Fibroblast of skin of back (primary cell): ENCODE measurements around the gene ASCL5. TPM values are rescaled to one million over a fixed set of nuclear protein-coding genes. Genes with fewer than 3 reads are reported as not detected.
"Not testable (repeated sequence)": the region's sequence is repeated elsewhere in the genome, so short reads cannot be mapped to it uniquely, and the experiment has no call there.

Experiments used
- DNase-seq: peaks from one replicate; pipeline ENCODE4 v3.0.0-alpha.2; 2013
- polyA plus RNA-seq, 2 experiments: library from polyadenylated mRNA; unstranded; fragments of 120-200 nt; gene quantifications; one replicate each; pipeline ENCODE4 v1.2.1, GENCODE V29; 2013; ENCODE audit not compliant: insufficient read length in 2 of 2

The ASCL5 gene, protein sequence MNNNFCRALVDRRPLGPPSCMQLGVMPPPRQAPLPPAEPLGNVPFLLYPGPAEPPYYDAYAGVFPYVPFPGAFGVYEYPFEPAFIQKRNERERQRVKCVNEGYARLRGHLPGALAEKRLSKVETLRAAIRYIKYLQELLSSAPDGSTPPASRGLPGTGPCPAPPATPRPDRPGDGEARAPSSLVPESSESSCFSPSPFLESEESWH
- polyA plus RNA-seq (2013, experiment 1 of 2; ENCODE audit: insufficient read length): 0.08 TPM
- 0.12 TPM for polyA plus RNA-seq (2013, experiment 2 of 2; ENCODE audit: insufficient read length)

DNA sequence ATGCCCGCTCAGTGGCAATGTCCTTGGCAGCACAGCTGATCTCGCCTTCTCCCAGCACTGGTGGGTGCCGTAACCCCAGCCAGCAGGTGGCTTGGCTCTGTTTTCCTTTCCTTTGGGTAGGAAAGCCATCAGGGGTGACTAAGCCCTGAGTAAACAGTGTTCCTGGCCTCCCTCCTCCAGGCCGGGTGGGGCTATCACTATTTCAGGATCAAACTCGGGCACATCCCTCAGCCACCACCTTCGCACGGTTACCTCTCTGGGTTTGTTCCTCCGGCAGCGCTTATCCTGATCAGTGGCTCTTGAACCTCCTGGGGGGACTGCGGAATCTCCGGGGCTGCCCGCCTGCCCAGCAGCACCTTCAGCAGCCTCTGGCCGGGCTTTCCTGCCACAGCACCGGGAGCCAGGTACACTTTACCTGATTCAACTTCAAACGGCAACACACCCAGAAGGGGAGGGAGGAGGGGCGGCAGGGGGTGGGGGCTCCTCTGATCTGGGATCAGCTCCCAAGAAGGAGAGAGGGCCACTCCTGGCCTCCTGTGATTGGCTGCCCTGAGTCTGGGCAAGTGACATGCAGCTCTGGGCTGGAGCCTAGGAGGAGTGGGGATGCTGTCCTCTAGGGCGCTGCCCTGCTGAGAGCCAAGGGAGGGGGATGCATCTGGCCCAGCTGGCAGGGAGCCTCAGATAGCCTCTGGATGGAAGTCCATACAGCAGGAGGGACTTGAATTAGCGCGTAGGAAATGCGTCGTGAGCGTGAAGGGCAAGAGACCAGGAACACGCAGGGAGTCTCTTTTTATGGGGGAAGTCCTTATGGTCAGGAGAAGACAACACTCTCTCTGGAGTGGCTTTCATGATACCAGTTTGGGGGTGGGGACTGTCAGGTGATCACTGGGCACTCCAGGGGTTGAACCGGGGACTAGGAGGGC lies at the start of gene ASCL5:
TSS of gene ASCL5 (minus strand) at position 353 of the 923 bp plus-strand sequence. CDS start 11,812 bp downstream, outside the sequence.
- DNase-seq: peak; percentile 68

DNA sequence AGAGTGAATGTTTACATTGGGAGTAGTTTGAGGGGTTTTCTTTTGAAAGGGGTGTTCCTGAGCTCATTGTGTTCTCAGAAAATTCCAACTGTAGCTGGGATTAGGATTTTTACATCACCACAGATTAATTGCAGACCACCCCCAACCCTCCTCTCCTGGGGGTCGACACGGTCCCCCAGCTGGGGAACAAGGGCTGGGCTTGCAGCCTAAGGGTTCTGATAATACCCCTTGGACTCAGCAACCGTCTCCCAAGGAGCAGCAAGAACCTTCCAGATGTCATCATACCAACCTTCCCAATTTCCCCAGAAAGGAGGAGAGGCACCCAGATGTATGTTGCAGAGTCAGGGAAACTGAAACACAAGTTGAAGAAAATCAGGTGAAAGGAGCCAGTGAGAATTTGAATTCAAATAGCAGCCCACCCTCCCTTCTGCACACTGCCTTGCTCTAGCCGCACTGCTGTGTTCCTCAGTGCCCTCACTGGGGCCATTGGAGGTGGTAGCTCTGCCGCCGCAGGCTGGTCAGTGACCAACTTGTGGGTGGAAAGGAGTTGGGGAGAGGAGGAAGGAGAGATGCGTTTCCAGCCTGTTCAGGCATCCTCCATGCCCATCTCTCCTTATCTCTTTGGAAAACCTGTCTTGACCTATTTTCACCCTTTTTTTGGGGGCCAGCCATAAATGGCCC lies 49.0 kb upstream of the ASCL5 start:
- DNase-seq: no peak

DNA sequence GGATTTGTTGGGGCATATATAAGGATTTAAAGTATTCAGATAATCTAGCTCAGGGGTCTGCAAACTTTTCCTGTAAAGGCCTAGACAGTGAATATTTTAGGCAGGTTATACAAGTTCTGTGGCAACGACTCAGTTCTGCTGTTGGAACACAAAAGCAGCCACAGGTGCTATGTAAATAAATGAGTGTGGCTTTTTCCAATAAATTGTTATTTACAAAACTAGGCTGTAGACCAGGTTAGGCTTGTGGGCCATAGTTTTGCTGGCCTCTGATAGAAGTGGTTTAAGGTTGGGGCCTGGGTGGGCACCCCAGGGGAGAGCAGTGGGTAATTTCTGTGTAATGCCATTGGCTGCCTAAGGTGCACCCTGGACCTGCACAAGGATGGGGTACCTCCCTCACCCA lies 46.8 kb upstream of the ASCL5 start:
- DNase-seq: no peak

DNA sequence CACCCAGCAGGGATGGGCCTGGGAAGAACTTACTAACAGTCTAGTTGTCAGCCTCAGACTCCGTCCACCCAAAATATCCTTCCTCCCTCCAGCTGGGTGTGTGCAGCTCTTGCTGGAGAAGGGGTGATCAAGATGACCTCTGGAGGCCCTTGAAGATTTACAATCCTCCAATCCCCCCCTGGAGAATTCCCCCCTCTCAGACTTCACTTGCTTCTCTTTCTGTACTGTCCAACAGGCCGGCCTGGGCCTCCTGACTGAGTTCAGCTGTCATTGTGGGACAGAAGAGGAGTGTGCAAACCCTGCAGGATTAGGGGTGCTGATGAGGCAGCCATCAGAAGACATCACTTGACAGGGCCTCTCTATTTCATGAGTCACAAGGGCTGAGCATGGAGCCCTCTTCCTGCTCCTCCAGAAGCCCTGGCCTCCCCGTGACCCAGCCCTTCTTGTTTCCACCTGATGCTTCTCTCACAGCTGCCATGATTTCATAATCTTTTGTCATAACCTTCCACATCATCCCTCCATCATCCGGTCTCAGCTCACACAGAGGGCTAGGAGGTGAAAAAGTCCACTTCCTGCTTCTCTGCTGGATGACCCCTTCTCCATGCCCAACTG lies 46.1 kb upstream of the ASCL5 start:
- no peak for DNase-seq

DNA sequence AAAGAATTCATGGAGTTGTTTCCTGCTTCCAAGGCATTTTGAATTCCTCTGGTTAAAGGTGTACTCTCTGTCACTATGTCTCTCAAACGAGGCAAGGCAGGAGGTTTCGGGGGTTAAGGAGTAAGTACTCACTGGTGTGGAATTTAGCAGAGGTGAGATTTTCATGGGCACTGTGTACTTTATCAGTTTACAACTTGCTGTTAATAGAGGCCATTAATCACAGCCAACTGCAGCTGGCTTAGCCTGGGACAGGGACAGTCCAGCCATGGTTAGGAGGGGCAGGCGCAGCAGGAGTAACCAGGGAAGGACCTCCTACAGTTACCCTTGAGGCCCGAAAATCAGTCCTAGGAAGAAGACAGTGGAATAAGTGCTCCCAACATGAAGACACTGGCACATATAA lies 45.3 kb upstream of the ASCL5 start:
- no peak for DNase-seq

DNA sequence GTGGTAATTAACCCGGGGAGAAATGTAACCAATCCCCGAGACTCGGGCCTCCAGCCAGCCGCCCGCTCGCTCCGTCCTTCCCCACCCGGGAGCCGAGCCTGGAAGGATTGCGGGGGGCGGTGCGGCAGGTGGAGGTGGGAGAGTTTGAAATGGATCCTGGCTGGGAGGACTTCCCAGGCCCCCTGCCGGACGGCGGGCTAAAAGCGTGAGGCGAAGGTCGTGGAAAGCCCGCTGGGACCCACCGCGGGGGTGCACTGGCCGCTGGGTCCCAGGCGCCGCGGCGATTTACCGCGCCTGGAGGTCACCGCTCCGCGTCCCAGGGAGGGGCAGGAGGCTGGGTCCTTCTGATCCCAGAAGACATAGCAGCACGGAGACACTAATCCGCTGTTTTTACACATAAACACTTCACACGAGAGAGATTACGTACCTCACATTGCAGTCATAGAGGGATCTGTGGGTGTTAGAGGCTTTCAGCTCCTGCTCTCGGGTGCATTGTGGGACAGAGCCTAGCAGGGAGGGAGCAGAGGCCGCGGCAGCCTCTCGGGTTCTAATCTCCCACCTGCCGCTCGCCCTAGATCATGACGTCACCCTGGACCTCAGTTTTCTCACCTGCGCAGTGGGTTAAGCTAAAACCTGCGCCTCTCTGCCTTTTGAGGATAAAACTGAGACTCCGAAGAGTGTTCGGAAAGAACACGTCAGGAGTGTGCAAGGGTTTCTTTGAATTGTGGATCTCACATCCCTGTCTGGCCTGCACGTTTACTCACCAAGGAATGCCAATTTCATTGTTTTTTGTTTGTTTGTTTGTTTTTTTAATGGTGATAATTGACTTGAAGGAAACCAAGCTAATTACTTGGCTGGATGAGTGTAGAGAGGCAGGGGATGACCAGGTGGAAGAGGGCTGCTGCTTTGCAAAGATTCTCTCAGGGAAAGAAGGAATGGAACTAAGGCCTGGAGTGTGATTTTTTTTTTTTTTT lies 44.4 kb upstream of the ASCL5 start:
- DNase-seq: peak; percentile 46

DNA sequence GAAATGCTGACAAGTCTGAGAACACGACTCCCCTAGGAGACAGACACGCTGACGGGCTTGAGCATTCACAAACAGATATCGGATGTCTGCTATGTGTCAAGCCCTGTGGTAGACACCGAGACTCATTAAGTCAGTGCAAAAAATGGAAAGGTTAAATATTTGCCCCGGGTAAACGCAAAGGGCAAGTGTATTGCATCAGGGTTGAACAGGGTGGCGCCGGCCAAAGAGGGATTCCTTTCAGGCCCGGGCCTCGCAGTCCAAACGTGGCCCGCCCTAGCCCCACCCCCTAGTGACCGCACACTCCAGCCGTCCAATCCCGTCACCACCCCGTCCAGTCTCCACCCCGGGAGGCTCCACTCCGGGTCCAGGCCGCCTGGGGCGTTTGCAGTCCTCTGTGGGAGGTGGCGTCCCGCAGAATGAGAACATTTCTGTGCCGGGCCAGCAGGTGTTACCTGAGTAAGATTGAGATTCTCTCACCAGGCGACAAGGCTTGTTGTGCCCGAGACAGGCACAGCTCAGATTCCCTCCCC lies 43.6 kb upstream of the ASCL5 start:
- DNase-seq: peak; percentile 90

DNA sequence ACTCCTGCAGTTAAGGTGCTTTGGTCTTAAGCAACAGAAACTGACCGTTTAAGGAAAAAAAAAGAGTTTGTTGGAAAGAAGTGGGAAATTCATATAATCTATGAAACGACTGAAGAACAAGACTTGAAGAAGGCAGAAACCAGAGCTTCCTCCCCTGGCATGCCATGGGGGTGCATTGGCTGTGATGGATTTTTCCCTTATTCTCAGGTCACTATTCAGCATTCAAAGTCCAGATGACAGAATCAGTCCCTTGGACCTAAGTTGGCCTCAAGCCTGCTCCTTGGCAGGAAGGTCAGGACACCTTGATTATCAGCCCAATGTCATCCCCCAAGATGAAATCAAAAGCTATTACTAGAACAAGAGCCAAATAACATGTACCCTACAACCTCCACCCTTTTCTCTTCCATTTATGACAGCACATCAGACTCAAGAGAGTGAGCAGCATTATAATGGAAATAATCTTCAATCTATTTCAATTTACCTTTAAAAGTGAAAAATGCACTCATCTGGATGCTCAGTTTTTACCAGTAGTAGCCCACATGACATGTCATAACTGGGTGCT lies 43.1 kb upstream of the ASCL5 start:
- no peak for DNase-seq

DNA sequence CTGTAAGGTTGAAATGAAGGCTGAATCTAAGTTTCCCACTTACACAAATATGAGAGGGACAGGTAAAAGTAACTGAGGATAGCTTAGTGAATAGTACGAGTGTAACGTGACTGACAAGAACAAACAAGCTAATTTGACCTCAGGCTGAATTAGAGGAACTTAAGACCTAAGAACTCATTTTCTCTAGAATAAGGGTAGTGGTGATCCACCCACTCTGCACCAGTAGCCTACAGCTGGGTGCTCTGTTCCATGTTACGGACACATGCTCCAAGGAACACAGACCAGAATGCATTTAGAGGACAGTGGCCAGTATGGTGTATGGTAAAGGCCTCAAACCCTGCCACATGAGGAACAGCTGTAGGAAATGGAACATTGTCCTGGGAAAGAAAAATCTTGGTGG lies 42.2 kb upstream of the ASCL5 start:
- DNase-seq: no peak

DNA sequence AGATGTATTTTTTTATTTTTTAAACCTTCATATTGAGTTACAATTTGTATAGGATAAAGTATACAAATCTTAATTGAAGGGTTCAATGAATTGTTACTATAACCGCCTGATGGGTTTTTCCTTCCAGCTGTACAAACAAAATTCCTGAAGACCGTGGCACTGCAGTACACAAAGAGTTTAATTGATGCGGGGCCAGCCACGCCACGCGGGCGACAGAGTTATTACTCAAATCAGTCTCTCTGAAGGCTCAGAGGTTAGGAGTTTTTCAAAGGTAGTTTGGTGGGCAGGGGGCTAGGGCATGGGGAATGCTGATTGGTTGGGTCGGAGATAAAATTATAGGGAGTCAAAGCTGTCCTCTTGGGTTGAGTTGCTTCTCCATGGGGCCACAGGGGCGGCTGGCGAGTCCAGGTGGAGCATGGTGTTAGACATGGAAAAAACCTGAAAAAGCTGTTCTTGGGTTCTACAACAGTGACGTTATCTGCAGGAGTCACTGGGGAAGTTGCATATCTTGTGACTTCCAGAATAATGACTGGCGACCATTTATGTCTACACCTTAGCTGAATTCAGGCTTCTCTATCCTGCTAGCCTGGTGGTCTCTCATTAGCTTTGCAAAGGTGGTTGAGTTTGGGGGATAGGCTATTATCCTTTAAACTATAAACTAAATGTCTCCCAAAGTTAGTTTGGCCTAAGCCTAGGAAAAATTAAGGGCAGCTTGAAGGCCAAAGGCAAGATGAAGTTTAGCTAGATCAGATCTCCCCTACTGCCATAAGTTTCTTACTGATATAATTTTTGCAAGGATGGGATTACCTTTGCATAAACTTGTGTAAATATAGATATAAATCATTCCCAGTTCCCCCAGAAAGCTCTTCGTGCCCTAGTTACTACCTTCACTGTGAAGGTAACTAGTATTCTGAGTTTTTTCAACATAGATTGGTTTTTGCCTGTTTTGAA lies 40.3 kb upstream of the ASCL5 start:
- no peak for DNase-seq

DNA sequence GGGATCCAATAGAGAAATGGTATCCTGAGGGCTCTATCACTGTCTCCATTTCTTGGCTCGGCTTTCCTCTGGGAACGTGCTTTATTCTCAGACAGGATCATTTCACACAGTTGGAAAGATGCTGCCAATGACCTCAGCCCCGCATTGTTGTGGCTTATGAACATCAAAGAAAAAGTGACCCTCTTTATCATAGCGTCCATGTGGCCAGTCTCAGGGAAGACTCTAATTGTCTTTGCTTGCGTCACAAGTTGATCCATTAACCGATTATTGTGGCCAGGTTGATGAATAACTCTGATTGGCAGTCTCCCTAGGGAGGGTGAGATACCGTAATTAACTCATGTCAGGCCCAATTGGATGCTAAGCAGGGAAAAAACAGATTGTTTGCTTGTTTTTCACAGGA lies 37.7 kb upstream of the ASCL5 start:
- DNase-seq: no peak

DNA sequence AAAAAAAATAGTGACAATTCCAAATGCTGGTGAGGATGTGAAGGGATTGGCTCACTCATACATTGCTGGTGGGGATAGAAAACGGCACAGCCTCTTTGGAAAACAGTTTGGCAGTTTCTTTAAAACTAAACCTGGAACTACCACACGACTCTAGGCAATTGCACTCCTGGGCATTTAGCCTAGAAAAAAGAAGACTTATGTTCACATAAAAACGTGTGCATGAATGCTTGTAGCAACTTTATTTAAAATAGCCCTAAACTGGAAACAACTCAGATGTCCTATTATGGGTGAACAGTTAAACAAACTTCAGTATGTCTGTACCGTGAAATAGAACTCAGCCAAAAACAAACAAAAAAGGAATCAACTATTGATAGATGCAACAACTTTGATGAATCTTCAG lies 36.7 kb upstream of the ASCL5 start:
- no peak for DNase-seq

DNA sequence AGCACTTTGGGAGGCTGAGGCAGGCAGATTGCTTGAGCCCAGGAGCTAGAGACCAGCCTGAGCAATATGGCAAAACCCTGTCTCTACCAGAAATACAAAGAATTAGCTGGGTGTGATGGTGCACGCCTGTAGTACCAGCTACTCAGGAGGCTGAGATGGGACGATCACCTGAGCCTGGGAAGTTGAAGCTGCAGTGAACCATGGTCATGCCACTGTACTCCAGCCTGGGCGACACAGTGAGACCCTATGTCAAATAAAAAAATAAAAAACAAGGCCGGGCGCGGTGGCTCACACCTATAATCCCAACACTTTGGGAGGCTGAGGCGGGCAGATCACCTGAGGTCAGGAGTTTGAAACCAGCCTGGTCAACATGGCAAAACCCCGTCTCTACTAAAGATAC lies 36.1 kb upstream of the ASCL5 start:
- DNase-seq: not testable (repeated sequence)

DNA sequence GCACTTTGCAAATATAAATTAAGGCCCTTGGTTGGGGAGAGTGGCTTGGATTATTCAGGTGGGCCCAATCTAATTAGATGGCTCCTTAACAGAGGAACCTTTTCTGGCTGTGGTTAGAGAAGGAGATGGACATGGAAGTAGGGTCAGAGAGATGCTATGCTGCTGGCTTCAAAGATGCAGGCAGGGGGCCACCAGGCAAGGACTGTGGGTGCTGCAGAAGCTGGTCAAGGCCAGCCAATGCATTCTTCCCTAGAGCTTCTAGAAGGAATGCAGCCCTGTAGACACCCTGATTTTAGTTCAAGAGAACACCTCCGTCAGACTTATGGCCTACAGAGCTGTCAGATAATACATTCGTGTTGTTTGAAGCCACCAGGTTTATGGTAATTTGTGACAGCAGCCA lies 31.0 kb upstream of the ASCL5 start:
- DNase-seq: no peak

DNA sequence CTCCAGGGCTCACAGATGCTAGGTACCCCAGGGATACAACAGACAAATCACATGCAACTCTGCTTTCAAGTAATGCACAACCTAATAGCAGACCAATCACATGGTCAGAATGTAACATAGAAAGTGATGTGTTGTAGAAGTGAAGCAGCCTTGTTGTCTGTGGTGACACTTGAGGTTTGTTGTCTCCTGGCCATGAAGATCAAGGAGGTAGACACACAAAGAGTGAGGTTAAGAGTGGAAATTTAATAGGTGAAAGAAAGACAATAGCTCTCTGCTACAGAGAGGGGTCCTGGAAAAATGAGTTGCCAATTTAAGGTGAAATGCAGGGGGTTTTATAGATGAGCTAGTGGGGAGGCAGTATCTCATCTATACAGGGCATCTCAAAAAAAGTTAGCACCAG lies 29.8 kb upstream of the ASCL5 start:
- DNase-seq: no peak

DNA sequence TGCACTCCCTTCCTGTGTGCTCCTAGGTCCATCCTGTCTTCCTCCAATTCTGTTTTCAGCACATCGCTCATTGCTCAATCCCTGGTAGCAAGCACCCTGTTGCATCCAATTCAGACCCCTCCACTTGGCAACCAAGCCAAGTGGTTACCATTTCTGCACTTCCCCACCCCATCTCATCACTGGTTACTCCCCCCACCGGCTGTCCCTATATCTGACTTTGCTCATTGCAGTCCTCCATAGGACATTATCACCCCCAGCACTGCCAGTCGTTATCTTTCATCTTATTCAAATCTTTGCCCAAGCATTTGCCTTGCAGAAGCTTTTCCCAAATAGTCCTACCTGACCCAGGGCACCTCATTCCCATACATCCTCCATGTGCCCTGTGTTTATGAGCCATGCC lies 29.4 kb upstream of the ASCL5 start:
- no peak for DNase-seq

DNA sequence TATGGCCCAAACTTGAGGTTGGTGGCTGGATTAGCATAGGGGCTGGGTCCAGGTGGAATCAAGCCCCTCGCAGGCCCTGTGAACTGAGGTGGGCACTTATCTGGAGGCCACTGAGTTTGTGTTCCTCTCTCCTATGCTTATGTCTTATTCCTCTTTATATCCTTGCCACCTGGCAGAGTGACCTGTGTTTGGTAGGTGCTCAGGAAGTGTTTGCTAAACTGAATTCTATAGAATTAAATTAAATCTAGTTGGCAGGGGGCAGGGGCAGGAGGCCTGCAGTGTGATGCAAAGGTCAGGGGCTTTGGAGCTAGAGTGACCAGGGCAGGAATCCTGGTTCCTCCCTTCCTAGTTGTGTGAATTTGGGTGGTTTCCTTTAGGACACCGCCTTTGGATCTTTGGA lies 28.4 kb upstream of the ASCL5 start:
- DNase-seq: no peak

DNA sequence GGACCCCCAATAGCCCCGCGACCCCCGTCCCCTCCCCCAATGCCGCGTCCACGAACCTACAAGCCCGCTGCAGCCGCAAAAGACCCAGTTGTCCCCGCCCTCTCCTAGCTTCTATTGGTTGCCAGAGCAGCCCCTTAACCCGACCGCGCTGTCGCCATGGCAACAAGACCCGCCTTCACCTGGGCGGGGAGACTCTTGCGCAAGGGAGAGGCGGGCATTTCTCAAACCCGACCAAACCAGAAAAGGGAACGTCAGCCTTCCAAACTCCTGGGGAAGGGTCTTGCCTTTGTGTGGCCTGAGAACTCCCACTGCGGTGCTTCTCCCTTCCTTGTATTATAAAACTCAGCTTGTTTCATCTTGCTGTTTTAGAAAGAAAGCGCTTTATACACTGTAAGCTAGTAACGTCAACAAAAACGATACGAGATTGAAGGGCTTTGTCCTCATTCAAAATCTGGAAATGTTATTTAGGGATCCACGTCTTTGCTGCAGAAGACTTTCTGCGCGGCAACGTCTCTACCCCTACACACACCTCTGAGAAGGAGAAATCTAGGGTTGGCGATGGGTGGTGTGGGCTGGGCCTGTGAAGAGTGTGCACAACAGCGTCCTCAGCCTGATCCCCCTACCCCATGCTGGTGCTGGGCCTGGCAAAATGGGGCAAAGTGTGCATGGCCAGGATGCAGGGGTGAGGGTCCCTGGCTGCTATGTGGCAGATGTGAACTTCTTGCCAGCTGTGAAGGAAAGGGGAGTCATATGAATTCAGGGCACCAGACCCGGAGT lies 27.6 kb upstream of the ASCL5 start, which contains the start of gene TMEM9:
TSS of gene TMEM9 (minus strand) at position 86 of the 777 bp plus-strand sequence. CDS start 551 bp downstream, outside the sequence.
- DNase-seq: peak; percentile 92
